Ishikawa (cell line): ENCODE data around the gene COX6A2.

Experiments
- CREB1 ChIP-seq: IDR thresholded peaks from 2 replicates; pipeline ENCODE4 v1.6.1; 2012; ENCODE audit warnings: low read depth
- EP300 ChIP-seq: IDR thresholded peaks from 2 replicates; pipeline ENCODE4 v1.6.1; 2012; ENCODE audit warnings: borderline replicate concordance
- MAX ChIP-seq: IDR thresholded peaks from 2 replicates; pipeline ENCODE4 v1.6.1; 2012
- REST ChIP-seq: IDR thresholded peaks from 2 replicates; pipeline ENCODE4 v1.6.1; 2012; ENCODE audit warnings: low read depth, mild to moderate bottlenecking
- TAF1 ChIP-seq: IDR thresholded peaks from 2 replicates; pipeline ENCODE4 v1.6.1; 2012; ENCODE audit warnings: low read depth, mild to moderate bottlenecking
- TEAD4 ChIP-seq: IDR thresholded peaks from 2 replicates; pipeline ENCODE4 v1.6.1; 2012

GRCh38 chr16:31456988-31457360, 28.8 kb upstream of the COX6A2 start:
- TF ChIP-seq MAX: no peak
- TF ChIP-seq EP300: no peak
- no peak for TF ChIP-seq REST
- no peak for TF ChIP-seq TAF1
- TF ChIP-seq TEAD4: no peak
- TF ChIP-seq CREB1: no peak
